Measurements from ENCODE around the gene CMYA5. TPM values are rescaled to one million over a fixed set of nuclear protein-coding genes. Genes with fewer than 3 reads are reported as not detected.

The CMYA5 gene
- total RNA-seq, 1 experiment from 2014 or later, result 0.22 TPM

DNA sequence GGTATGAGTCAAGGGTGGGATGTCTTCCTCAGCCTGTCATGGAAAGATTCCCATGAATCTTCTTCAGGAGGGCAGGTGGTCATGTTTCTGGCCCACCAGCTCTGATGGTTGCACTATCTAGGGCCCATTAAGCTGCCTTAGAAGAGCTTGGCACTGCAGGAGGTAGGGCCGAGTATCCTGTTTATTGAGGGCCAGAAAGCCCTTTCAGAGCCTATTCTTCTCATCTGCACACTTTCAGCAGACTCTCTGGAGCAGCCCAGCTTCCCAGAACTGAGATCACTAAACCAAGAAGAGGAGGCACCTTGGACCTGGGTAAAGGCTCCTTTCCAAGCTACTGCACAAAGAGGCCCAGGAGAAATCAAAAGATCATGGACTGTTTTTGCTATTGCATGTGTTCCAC lies 154.9 kb downstream of the CMYA5 start:
- no peak overlapping the region for H3K9ac ChIP-seq (ENCODE audit: low read length)
- H3K27ac ChIP-seq (ENCODE audit: low read depth, low read length), result no peak overlapping the region
- CTCF ChIA-PET, result no interaction called here
- H2AFZ ChIP-seq (ENCODE audit: low read depth, low read length, poor library complexity, severe bottlenecking), result no peak overlapping the region
- DNase-seq (ENCODE audit: low read depth, low spot score), result no peak
- RAD21 ChIA-PET (ENCODE audit: low non-redundant PET in 1 of 2, low total read pairs in 2 of 2, uncharacterized antibody in 2 of 2, unreplicated experiment in 2 of 2), result no interaction called here
- no peaks in the 10 kb centered on the region for H3K79me2 ChIP-seq (ENCODE audit: insufficient read depth, low read length)
- no peak for TF ChIP-seq RAD21 (IDR thresholded peaks at IDR 0.05; ENCODE audit: low read depth)
- no peaks in the 10 kb centered on the region for H4K20me1 ChIP-seq (ENCODE audit: insufficient read depth)
- H3K9me2 ChIP-seq (ENCODE audit: insufficient read depth), result no peaks in the 10 kb centered on the region
- no peak overlapping the region for H3K4me3 ChIP-seq (replicated peaks in 1 of 2; ENCODE audit: low read depth in 1 of 2, low read length in 2 of 2)
- no peak for ATAC-seq
- H3K4me2 ChIP-seq (ENCODE audit: low read length), result no peak overlapping the region
- H3K36me3 ChIP-seq (ENCODE audit: control insufficient read depth in 1 of 2, insufficient read depth in 2 of 2, low read length in 2 of 2), result no peaks in the 10 kb centered on the region
- BruUV-seq (replicated peaks), result no TSS peak
- H3K9me3 ChIP-seq (ENCODE audit: control insufficient read depth in 1 of 2, insufficient read depth in 1 of 2, low read depth in 1 of 2, low read length in 2 of 2), result no peaks in the 10 kb centered on the region
- POLR2A ChIA-PET, result no interaction called here
- intact Hi-C loops (cut with micrococcal nuclease), result no loop called here
- H3K4me1 ChIP-seq (ENCODE audit: control insufficient read depth in 1 of 2, insufficient read depth in 2 of 2, low read length in 2 of 2), result no peaks in the 10 kb centered on the region
- peaks cover 6% of the 10 kb centered on the region; the same call in 1 of the 2 replicates for H3K27me3 ChIP-seq (ENCODE audit: insufficient read depth, low read length)

GRCh38 chr5:79845448-79846197 lies 156.0 kb downstream of the CMYA5 start:
- Histone ChIP-seq H3K36me3 (ENCODE audit: control insufficient read depth in 1 of 2, insufficient read depth in 2 of 2, low read length in 2 of 2) (no peaks in the 10 kb centered on the region), H4K20me1 (ENCODE audit: insufficient read depth) (no peaks in the 10 kb centered on the region), H3K9me2 (ENCODE audit: insufficient read depth) (no peaks in the 10 kb centered on the region), H3K27me3 (ENCODE audit: insufficient read depth, low read length) (no peaks in the 10 kb centered on the region), H3K9ac (ENCODE audit: low read length) (no peak overlapping the region), H3K4me2 (ENCODE audit: low read length) (no peak overlapping the region), H3K4me3 (replicated peaks in 1 of 2; ENCODE audit: low read depth in 1 of 2, low read length in 2 of 2) (no peak overlapping the region), H3K9me3 (ENCODE audit: control insufficient read depth in 1 of 2, insufficient read depth in 1 of 2, low read depth in 1 of 2, low read length in 2 of 2) (no peaks in the 10 kb centered on the region), H3K27ac (ENCODE audit: low read depth, low read length) (no peak overlapping the region), H2AFZ (ENCODE audit: low read depth, low read length, poor library complexity, severe bottlenecking) (no peak overlapping the region), H3K4me1 (ENCODE audit: control insufficient read depth in 1 of 2, insufficient read depth in 2 of 2, low read length in 2 of 2) (no peaks in the 10 kb centered on the region), H3K79me2 (ENCODE audit: insufficient read depth, low read length) (no peaks in the 10 kb centered on the region)
- no TSS peak for BruUV-seq (replicated peaks)
- ChIA-PET CTCF (no interaction called here), RAD21 (ENCODE audit: low non-redundant PET in 1 of 2, low total read pairs in 2 of 2, uncharacterized antibody in 2 of 2, unreplicated experiment in 2 of 2) (no interaction called here), POLR2A (no interaction called here)
- no peak for ATAC-seq
- TF ChIP-seq, protein P1, sequence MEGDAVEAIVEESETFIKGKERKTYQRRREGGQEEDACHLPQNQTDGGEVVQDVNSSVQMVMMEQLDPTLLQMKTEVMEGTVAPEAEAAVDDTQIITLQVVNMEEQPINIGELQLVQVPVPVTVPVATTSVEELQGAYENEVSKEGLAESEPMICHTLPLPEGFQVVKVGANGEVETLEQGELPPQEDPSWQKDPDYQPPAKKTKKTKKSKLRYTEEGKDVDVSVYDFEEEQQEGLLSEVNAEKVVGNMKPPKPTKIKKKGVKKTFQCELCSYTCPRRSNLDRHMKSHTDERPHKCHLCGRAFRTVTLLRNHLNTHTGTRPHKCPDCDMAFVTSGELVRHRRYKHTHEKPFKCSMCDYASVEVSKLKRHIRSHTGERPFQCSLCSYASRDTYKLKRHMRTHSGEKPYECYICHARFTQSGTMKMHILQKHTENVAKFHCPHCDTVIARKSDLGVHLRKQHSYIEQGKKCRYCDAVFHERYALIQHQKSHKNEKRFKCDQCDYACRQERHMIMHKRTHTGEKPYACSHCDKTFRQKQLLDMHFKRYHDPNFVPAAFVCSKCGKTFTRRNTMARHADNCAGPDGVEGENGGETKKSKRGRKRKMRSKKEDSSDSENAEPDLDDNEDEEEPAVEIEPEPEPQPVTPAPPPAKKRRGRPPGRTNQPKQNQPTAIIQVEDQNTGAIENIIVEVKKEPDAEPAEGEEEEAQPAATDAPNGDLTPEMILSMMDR (IDR thresholded peaks at IDR 0.05 in 2 of 3, conservative IDR thresholded peaks at IDR 0.05 in 1 of 3; ENCODE audit: borderline replicate concordance in 1 of 3, insufficient read depth in 1 of 3, low read depth in 2 of 3, low read length in 2 of 3), result no peak
- TF ChIP-seq CEBPB (IDR thresholded peaks at IDR 0.05; ENCODE audit: low read depth) (peak; percentile 43; the same call in 1 of the 2 replicates), JUND (IDR thresholded peaks at IDR 0.05) (peak; percentile 43; the same call in 1 of the 2 replicates), RAD21 (IDR thresholded peaks at IDR 0.05; ENCODE audit: low read depth) (no peak), FOSL1 (IDR thresholded peaks at IDR 0.05; ENCODE audit: low read depth) (peak; percentile 64), SP1 (IDR thresholded peaks at IDR 0.05; ENCODE audit: low read depth) (peak; percentile 42)
- intact Hi-C loops (cut with micrococcal nuclease), result no loop called here
- peak; percentile 13 for DNase-seq (ENCODE audit: low read depth, low spot score)

Data from HCT116 (cell line).